ENCODE data around the gene ZNF620. TPM values are rescaled to one million over a fixed set of nuclear protein-coding genes. Genes with fewer than 3 reads are reported as not detected.
A peak's percentile ranks its signal among the peaks of the same experiment; 100 is the strongest.

The ZNF620 gene
- total and polyA plus RNA-seq, 8 donors: 5.5 to 10.5 (median 8.3) TPM

DNA sequence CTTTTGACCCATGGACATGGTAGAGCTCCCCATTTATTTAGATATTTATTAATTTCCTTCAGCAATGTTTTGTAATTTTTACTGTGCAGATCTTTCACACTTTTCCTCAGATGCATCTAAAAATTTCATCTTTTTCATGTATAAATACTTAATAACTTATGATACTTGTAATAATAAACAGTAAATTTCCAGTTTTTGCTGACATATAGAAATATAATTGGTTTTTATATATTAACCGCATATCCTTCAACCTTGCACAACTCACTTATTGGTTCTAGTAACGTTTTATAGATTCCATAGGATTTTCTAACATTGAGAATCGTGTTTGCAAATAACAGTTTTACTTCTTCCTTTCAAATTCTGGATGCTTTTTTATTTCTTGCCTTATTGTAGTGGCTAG, 15.4 kb downstream of the ZNF620 start:
- Histone ChIP-seq H3K27me3 (no peaks in the 10 kb centered on the region), H3K4me3 (no peak overlapping the region), H3K27ac (no peak overlapping the region), H3K4me1 (peaks cover 7 to 21% of the 10 kb centered on the region in 2 donors), H3K9me3 (no peaks in the 10 kb centered on the region), H3K36me3 (peaks cover 0 to 11% of the 10 kb centered on the region in 2 donors)
- TF ChIP-seq, protein P1, sequence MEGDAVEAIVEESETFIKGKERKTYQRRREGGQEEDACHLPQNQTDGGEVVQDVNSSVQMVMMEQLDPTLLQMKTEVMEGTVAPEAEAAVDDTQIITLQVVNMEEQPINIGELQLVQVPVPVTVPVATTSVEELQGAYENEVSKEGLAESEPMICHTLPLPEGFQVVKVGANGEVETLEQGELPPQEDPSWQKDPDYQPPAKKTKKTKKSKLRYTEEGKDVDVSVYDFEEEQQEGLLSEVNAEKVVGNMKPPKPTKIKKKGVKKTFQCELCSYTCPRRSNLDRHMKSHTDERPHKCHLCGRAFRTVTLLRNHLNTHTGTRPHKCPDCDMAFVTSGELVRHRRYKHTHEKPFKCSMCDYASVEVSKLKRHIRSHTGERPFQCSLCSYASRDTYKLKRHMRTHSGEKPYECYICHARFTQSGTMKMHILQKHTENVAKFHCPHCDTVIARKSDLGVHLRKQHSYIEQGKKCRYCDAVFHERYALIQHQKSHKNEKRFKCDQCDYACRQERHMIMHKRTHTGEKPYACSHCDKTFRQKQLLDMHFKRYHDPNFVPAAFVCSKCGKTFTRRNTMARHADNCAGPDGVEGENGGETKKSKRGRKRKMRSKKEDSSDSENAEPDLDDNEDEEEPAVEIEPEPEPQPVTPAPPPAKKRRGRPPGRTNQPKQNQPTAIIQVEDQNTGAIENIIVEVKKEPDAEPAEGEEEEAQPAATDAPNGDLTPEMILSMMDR (IDR thresholded peaks at IDR 0.05): no peak
- intact Hi-C loops (cut with DNase I): no loop called here
- DNase-seq (no peak), ATAC-seq (no peak)

DNA sequence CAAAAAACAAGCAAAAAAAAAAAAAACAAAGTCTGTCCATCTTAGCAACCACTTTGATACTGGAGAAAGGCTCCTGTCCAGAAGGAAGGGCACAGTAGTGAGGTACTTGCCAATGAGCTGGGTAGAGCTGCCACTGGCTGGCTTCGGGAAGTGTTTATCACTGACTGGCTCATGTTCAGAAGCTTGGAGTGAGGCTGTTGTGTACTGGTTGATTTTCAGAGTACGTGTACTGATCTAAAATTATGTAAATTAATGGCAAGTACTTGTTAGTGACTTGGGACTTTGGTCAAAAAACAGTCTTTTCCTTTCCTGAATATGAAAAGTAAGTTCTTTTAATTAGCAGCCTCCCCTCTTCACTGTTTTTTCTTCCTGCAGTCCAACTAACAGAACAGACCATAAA, 17.9 kb downstream of the ZNF620 start:
- Histone ChIP-seq H3K4me1 (peaks cover 7 to 33% of the 10 kb centered on the region in 2 donors), H3K36me3 (peaks cover 0 to 14% of the 10 kb centered on the region in 2 donors), H3K27me3 (no peaks in the 10 kb centered on the region), H3K4me3 (peak overlapping the region in 1 of 2 donors; percentile 71), H3K27ac (peak overlapping the region in 1 of 2 donors; percentile 88), H3K9me3 (no peaks in the 10 kb centered on the region)
- no peak for ATAC-seq
- intact Hi-C loops (cut with DNase I): no loop called here
- DNase-seq: no peak
- TF ChIP-seq, protein P1 (IDR thresholded peaks at IDR 0.05): no peak

DNA sequence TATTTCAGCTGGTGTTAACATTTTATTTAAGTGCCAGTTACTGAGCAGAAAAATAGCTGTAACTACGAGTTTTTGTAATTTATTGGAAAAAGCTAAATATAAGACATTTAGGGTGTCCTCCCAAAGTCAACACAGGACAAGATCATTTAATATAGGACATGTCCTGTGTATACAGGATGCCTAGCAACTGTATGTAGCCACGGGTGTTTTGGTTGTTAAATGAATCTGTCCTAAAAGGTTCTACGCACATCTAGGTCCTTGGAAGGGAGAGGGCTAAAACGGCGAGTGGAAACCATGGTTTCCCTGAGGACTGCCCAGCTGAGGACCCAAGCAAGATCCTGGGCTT, 18.4 kb downstream of the ZNF620 start:
- Histone ChIP-seq H3K27ac (peak overlapping the region; percentile 82 to 88), H3K4me1 (peaks cover 7 to 33% of the 10 kb centered on the region in 2 donors), H3K36me3 (peaks cover 0 to 18% of the 10 kb centered on the region in 2 donors), H3K4me3 (peak overlapping the region; percentile 71 to 74), H3K9me3 (no peaks in the 10 kb centered on the region), H3K27me3 (no peaks in the 10 kb centered on the region)
- TF ChIP-seq, protein P1 (IDR thresholded peaks at IDR 0.05): no peak
- intact Hi-C loops (cut with DNase I): no loop called here
- ATAC-seq (no peak), DNase-seq (no peak)

DNA sequence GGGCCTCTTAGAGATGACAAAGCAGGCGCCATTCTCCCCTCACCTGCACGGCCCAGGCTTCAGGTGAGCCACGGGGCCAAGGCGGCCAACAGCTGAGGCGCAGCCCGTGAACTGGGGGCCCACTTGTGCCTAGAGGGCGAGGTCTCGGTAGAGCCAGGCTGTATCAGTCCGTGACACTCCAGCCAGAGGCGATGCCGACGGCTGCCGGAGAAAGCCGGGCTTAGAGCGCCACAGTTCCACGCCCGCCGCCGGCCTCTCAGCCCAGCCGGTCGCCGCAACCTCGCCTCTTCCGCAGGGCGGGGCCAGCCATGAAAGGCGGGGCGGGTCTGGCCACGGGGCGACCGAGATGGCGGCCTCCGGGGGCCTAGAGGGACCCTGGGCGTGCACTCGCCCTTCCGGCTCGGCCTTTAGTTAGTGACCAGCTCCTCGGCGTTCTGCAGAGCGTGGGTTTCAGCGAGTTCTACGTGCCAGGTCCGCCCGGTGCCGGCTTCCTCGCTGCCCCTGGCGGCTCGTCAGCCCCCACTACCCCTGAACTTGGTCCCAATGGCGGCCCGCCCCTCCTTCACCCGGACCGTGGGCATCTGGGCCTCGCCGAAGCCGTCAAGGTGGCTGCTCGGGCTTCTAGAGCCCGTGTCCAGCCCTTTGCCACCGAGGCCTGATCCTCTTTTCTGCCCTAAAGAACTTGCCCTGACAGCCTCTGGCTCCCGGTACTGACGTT, 18.9 kb downstream of the ZNF620 start, which contains the start of gene ZNF621:
Gene ZNF621 (plus strand): TSS at position 393 of the 718 bp plus-strand sequence. CDS start 881 bp downstream, outside the sequence.
- TF ChIP-seq, protein P1 (IDR thresholded peaks at IDR 0.05): no peak
- peak within 1 kb of the TSS; percentile 82 to 88 for H3K27ac ChIP-seq
- DNase-seq (peak; percentile 83 to 99 (median 90)), ATAC-seq (peak; percentile 100)
- peak within 1 kb of the TSS; percentile 71 to 74 for H3K4me3 ChIP-seq
- no peaks in the 10 kb centered on the region for H3K27me3 ChIP-seq
- H3K4me1 ChIP-seq: peaks cover 7 to 33% of the 10 kb centered on the region in 2 donors
- intact Hi-C loops (cut with DNase I): no loop called here
- H3K36me3 ChIP-seq: peaks cover 0 to 23% of the 10 kb centered on the region in 2 donors
- H3K9me3 ChIP-seq: no peaks in the 10 kb centered on the region

DNA sequence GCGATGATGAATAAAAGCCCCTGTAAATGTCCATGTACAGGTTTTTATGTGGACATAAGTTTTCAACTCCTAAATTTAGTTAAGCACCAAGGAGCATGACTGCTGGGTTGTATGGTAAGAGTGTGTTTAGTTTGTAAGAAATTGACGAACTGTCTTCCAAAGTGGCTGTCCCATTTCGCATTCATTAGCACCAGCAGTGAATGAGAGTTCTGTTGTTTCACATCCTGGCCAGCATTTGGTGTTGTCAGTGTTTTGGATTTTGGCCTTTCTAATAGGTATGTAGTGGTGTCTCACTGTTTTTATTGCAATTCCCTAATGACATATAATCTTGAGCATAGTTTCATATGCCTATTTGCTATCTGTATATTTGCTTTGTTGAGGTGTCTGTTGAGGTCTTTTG, 22.6 kb downstream of the ZNF620 start:
- ATAC-seq (no peak), DNase-seq (no peak)
- H3K4me1 ChIP-seq: peaks cover 7 to 33% of the 10 kb centered on the region in 2 donors
- H3K27me3 ChIP-seq: no peaks in the 10 kb centered on the region
- no peak overlapping the region for H3K27ac ChIP-seq
- intact Hi-C loops (cut with DNase I): no loop called here
- peaks cover 0 to 23% of the 10 kb centered on the region in 2 donors for H3K9me3 ChIP-seq
- peaks cover 0 to 60% of the 10 kb centered on the region in 2 donors for H3K36me3 ChIP-seq
- no peak overlapping the region for H3K4me3 ChIP-seq
- TF ChIP-seq, protein P1 (IDR thresholded peaks at IDR 0.05): no peak
